C4-2B (cell line): ENCODE data around the gene PGM3.

ENCODE experiments used
- H3K27ac ChIP-seq: fragments of 450-650 bp; 2 replicates; pipeline ENCODE4 v1.5.1; 2017
- CTCF ChIP-seq: fragments of 450-650 bp; conservative IDR thresholded peaks from 2 replicates; pipeline ENCODE4 v1.5.1; 2017; ENCODE audit warnings: mild to moderate bottlenecking
- ZFX ChIP-seq: fragments of 450-650 bp; IDR thresholded peaks from 2 replicates; pipeline ENCODE4 v1.6.1; 2017

The PGM3 gene

DNA sequence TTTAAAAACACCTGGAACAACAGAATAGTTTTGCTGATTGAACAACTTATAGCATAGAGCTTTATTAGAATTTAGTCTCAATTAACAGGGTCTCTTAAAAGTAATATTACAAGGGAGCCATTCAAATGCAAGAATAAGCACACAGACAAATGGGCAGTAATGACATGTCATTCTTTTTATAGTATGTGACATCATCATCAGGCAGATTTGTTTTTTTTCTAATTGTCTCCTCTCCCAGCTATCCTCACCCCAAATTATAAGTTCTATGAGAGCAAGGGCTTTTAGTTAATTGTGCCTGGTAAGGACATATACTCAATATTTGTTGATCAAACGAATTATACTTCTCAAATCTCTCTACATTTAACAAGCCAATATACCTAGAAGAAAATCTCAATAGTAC, 11.0 kb downstream of the PGM3 start:
- no peak overlapping the region for H3K27ac ChIP-seq
- TF ChIP-seq ZFX (no peak), CTCF (no peak)

DNA sequence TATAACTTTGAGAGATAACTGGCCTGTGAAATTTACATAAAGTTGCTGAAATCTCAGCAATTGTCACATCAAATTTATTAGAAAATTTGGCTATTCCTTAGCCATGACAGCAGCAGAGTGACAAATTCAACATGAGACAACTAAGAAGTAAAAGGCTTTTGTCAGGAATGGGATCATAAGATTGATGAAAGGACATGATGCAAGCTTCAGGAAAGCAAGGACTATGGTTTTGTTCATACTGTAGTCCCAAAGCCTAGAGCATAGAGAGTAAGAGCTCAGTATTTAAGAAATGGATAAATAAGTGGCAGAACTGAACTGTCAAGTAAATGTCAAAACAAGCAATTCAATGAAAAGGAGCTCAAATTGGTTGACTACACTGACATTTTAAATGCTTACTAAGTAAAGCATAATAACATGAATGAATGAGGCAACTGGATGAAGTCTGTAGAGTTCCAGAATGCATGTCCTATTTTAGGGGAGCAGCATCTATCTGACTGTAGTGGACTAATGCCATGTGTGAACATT, 12.6 kb downstream of the PGM3 start:
- no peak overlapping the region for H3K27ac ChIP-seq
- TF ChIP-seq CTCF, result no peak
- no peak for TF ChIP-seq ZFX

DNA sequence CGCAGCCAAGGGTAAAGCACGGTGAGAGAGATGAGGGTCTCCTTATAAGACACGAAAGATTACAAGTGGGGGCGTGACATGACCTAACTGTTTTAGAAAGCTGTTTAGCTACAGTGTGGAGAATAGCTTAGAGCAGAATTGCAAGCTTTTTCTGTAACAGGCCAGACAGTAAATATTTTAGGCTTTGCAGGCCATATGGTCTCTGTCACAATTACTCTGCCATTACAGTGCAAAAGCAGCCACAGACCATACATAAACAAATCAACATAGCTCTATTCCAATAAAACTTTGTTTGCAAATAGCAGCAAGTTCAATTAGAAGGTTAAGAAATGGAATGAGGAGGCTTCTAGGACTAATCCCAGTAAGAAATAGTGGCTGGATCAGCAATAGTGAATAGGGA, 16.8 kb downstream of the PGM3 start:
- no peak for TF ChIP-seq CTCF
- no peak for TF ChIP-seq ZFX
- H3K27ac ChIP-seq, result no peak overlapping the region

DNA sequence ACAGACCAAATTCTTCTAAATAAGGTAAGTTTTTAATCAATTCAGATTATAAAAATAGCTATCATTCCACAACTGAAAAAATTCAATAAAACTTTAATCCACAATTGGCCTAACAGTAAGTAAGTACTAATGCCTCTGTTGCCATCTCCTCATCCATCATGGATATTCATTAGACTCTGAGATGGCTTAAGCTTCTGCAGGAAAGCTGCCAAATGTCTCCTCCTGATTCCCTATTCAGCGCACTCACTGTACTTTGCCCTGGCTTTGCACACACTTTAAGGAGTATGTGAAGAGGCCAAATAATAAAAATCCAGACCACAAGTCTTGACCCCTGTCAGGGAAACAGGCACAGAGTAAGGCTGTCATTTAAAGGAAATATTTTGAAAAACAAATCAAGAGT, 23.6 kb downstream of the PGM3 start:
- H3K27ac ChIP-seq, result no peak overlapping the region
- TF ChIP-seq CTCF, result no peak
- no peak for TF ChIP-seq ZFX

DNA sequence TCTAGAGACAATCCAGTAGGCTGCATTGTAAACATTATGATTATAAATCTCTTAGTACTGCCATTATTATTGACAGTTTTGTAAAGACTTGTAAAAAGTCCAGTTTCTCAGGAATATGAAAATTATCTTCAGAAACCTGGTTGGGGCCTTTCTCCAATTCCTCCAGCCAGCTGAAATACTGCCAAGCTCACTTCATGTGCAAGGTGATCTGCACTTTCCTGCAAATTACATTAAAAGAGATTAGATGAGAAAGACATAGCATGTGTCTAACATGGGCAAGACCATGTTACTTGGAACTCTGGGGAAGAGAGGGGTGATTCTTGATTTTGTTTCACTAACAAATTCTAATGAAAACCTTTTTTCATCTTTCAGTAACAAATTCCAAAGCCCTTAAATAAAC, 24.0 kb downstream of the PGM3 start:
- H3K27ac ChIP-seq, result no peak overlapping the region
- TF ChIP-seq CTCF (no peak), ZFX (no peak)

- TF ChIP-seq CTCF (no peak), ZFX (no peak)
Measured at GRCh38 chr6:83168556-83168955, 24.5 kb downstream of the PGM3 start.

DNA sequence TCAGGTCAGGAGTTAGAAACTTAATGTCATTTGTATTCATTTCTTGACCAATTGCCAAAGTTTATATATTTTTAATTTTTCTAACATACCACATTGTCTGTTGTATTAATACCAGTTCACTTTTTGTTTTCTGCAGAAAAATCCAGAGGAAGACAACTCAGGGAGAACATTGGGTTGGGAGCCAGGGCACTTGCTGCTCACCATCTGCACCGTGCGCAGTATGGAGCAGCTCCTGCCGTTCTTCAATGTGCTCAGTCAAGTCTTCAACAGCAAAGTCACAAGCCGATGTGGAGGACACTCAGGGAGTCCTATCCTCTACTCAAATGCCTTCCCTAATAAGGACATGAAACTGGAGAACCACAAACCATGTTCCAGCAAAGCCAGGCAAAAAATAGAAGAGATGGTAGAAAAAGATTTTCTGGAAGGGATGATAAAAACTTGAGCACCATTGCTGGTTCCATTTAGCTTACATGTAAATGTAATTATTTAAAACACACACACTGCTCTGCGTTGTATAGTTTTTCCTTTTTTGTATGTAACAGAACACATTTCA, 25.3 kb downstream of the PGM3 start:
- TF ChIP-seq ZFX (no peak), CTCF (no peak)
- no peak overlapping the region for H3K27ac ChIP-seq

More at GRCh38 chr6:83168556-83168955, 24.5 kb downstream of the PGM3 start:
- H3K27ac ChIP-seq, result no peak overlapping the region
